SK-N-SH treated with all-trans-retinoic acid at 6 μM for 48 hours (cell line): ENCODE data around the gene CDK5RAP3.

Experiments used
- ATAC-seq: fragments of 200-7000 bp; cut with Tn5 transposase; 3 replicates; pipeline ENCODE4 v1.9.1; 2020; ENCODE audit warnings: mild to moderate bottlenecking, moderate library complexity
- ARNTL ChIP-seq: fragments of 450-650 bp; formaldehyde crosslinking; IDR thresholded peaks from 2 replicates; pipeline ENCODE4 v1.5.0; 2020; ENCODE audit warnings: low read depth, mild to moderate bottlenecking, moderate library complexity, borderline replicate concordance
- BACH2 ChIP-seq: fragments of 250-450 bp; sonication (Bioruptor Pico); IDR thresholded peaks from 2 replicates; pipeline ENCODE4 v1.9.0; 2021; ENCODE audit warnings: mild to moderate bottlenecking, borderline replicate concordance
- CSDC2 ChIP-seq: fragments of 250-450 bp; sonication (Bioruptor Pico); IDR thresholded peaks from 2 replicates; pipeline ENCODE4 v1.5.0; 2020; ENCODE audit warnings: mild to moderate bottlenecking, moderate library complexity
- CSRNP3 ChIP-seq: fragments of 250-450 bp; sonication (Bioruptor Pico); IDR thresholded peaks from 2 replicates; pipeline ENCODE4 v1.5.1; 2021; ENCODE audit warnings: mild to moderate bottlenecking, moderate library complexity
- ESRRG ChIP-seq: fragments of 250-450 bp; sonication (Bioruptor Pico); IDR thresholded peaks from 2 replicates; pipeline ENCODE4 v1.6.1; 2021; ENCODE audit warnings: mild to moderate bottlenecking
- GLIS3 ChIP-seq: fragments of 250-450 bp; sonication (Bioruptor Pico); IDR thresholded peaks from 2 replicates; pipeline ENCODE4 v1.5.0; 2020; ENCODE audit warnings: mild to moderate bottlenecking, moderate library complexity
- ISL1 ChIP-seq: fragments of 250-450 bp; sonication (Bioruptor Pico); IDR thresholded peaks from 2 replicates; pipeline ENCODE4 v2.1.2; 2022; ENCODE audit warnings: mild to moderate bottlenecking, moderate library complexity
- OSR1 ChIP-seq: fragments of 250-450 bp; sonication (Bioruptor Pico); IDR thresholded peaks from 2 replicates; pipeline ENCODE4 v1.8.0; 2022; ENCODE audit warnings: moderate library complexity, mild to moderate bottlenecking, inconsistent platforms
- PATZ1 ChIP-seq: fragments of 250-450 bp; sonication (Bioruptor Pico); IDR thresholded peaks from 2 replicates; pipeline ENCODE4 v1.8.0; 2020; ENCODE audit warnings: mild to moderate bottlenecking, moderate library complexity, borderline replicate concordance
- PPARA ChIP-seq: fragments of 250-450 bp; sonication (Bioruptor Pico); IDR thresholded peaks from 2 replicates; pipeline ENCODE4 v1.5.0; 2020; ENCODE audit warnings: mild to moderate bottlenecking, borderline replicate concordance
- RARB ChIP-seq: fragments of 250-450 bp; sonication (Bioruptor Pico); IDR thresholded peaks from 2 replicates; pipeline ENCODE4 v1.8.0; 2021; ENCODE audit warnings: mild to moderate bottlenecking, moderate library complexity
- SNAI2 ChIP-seq: fragments of 250-450 bp; sonication (Bioruptor Pico); IDR thresholded peaks from 2 replicates; pipeline ENCODE4 v1.5.0; 2020; ENCODE audit warnings: mild to moderate bottlenecking, moderate library complexity
- TCF4 ChIP-seq: fragments of 250-450 bp; sonication (Bioruptor Pico); IDR thresholded peaks from 2 replicates; pipeline ENCODE4 v1.8.0; 2021; ENCODE audit warnings: mild to moderate bottlenecking, moderate library complexity, borderline replicate concordance
- TOX ChIP-seq: fragments of 250-450 bp; sonication (Bioruptor Pico); IDR thresholded peaks from 2 replicates; pipeline ENCODE4 v1.8.0; 2021; ENCODE audit warnings: mild to moderate bottlenecking, moderate library complexity, borderline replicate concordance
- ZC3H10 ChIP-seq: fragments of 250-450 bp; sonication (Bioruptor Pico); IDR thresholded peaks from 2 replicates; pipeline ENCODE4 v1.5.1; 2021; ENCODE audit warnings: mild to moderate bottlenecking, moderate library complexity
- ZFP3 ChIP-seq: fragments of 250-450 bp; sonication (Bioruptor Pico); IDR thresholded peaks from 2 replicates; pipeline ENCODE4 v1.5.0; 2020; ENCODE audit warnings: mild to moderate bottlenecking, moderate library complexity
- ZFP30 ChIP-seq: fragments of 450-650 bp; formaldehyde crosslinking; IDR thresholded peaks from 2 replicates; pipeline ENCODE4 v1.5.0; 2022; ENCODE audit warnings: mild to moderate bottlenecking, moderate library complexity
- ZNF565 ChIP-seq: fragments of 450-650 bp; formaldehyde crosslinking; conservative IDR thresholded peaks from 2 replicates; pipeline ENCODE4 v1.5.0; 2020; ENCODE audit warnings: low read depth, mild to moderate bottlenecking, moderate library complexity
- ZNF70 ChIP-seq: fragments of 450-650 bp; formaldehyde crosslinking; IDR thresholded peaks from 2 replicates; pipeline ENCODE4 v1.5.0; 2020; ENCODE audit warnings: mild to moderate bottlenecking, moderate library complexity
- ZNF8 ChIP-seq: fragments of 450-650 bp; formaldehyde crosslinking; IDR thresholded peaks from 2 replicates; pipeline ENCODE4 v1.5.0; 2020; ENCODE audit warnings: mild to moderate bottlenecking, moderate library complexity
- TF ChIP-seq, protein P1 (sequence below): fragments of 250-450 bp; sonication (Bioruptor Pico); IDR thresholded peaks from 2 replicates; pipeline ENCODE4 v1.5.0; 2020; ENCODE audit warnings: mild to moderate bottlenecking, moderate library complexity
- TF ChIP-seq, protein P2 (sequence below): fragments of 250-450 bp; sonication (Bioruptor Pico); IDR thresholded peaks from 2 replicates; pipeline ENCODE4 v1.8.0; 2021; ENCODE audit warnings: low read depth, mild to moderate bottlenecking, moderate library complexity, borderline replicate concordance
- TF ChIP-seq, protein P3 (sequence below): fragments of 250-450 bp; sonication (Bioruptor Pico); IDR thresholded peaks from 2 replicates; pipeline ENCODE4 v1.5.1; 2020; ENCODE audit warnings: low read depth, mild to moderate bottlenecking, moderate library complexity

CDK5RAP3 gene

DNA sequence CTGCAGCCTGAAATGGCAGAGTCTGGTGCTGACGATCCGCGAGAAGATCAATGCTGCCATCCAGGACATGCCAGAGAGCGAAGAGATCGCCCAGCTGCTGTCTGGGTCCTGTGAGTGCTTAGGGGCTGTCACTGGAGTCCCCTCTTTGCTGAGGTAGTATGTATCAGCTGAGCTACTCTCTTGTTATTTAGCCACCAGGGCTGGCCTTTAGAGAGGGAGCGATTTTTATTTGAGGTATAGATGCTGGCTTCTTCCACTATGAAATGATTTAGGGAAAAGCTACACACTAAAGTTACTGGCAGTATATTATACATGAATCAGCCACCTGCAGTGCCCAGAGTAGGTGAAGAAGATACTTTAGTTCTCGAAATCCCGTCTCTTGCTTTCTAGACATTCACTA, 2.6 kb downstream of the CDK5RAP3 start:
- no peak for ATAC-seq
- TF ChIP-seq ZFP30, result no peak
- TF ChIP-seq TOX (CRISPR knock-in tag), result no peak
- no peak for TF ChIP-seq PATZ1
- TF ChIP-seq GLIS3, result no peak
- TF ChIP-seq ZNF8, result no peak
- no peak for TF ChIP-seq ESRRG
- TF ChIP-seq ZC3H10 (CRISPR knock-in tag), result no peak

DNA sequence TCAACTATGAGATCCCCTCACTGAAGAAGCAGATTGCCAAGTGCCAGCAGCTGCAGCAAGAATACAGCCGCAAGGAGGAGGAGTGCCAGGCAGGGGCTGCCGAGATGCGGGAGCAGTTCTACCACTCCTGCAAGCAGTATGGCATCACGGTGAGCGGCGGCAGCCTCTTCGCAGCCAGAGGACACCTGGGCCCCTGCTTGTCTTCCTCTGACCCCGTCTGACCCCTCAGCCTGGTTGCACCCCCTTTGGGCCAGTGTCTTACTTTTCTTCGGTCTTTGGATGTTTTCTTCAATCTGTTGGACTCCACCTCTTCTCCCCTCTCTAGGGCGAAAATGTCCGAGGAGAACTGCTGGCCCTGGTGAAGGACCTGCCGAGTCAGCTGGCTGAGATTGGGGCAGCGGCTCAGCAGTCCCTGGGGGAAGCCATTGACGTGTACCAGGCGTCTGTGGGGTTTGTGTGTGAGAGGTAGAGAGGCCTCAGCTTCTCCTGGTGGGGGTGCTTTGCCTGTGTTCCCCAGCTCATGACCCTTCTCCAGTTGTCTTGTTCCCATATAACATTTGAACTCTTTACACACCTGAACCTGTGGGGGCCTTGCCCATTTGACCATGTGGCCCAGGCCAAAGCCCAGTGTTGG, 4.4 kb downstream of the CDK5RAP3 start:
- no peak for ATAC-seq

GRCh38 chr17:47975823-47976205, 4.9 kb downstream of the CDK5RAP3 start:
- ATAC-seq, result no peak
- no peak for TF ChIP-seq CSRNP3 (CRISPR knock-in tag)
- TF ChIP-seq BACH2, result no peak
- TF ChIP-seq, protein P1, sequence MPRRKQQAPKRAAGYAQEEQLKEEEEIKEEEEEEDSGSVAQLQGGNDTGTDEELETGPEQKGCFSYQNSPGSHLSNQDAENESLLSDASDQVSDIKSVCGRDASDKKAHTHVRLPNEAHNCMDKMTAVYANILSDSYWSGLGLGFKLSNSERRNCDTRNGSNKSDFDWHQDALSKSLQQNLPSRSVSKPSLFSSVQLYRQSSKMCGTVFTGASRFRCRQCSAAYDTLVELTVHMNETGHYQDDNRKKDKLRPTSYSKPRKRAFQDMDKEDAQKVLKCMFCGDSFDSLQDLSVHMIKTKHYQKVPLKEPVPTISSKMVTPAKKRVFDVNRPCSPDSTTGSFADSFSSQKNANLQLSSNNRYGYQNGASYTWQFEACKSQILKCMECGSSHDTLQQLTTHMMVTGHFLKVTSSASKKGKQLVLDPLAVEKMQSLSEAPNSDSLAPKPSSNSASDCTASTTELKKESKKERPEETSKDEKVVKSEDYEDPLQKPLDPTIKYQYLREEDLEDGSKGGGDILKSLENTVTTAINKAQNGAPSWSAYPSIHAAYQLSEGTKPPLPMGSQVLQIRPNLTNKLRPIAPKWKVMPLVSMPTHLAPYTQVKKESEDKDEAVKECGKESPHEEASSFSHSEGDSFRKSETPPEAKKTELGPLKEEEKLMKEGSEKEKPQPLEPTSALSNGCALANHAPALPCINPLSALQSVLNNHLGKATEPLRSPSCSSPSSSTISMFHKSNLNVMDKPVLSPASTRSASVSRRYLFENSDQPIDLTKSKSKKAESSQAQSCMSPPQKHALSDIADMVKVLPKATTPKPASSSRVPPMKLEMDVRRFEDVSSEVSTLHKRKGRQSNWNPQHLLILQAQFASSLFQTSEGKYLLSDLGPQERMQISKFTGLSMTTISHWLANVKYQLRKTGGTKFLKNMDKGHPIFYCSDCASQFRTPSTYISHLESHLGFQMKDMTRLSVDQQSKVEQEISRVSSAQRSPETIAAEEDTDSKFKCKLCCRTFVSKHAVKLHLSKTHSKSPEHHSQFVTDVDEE, result no peak
- no peak for TF ChIP-seq ZNF565
- no peak for TF ChIP-seq SNAI2 (CRISPR knock-in tag)
- TF ChIP-seq PPARA (CRISPR knock-in tag), result no peak
- no peak for TF ChIP-seq ARNTL

More for the DNA sequence above, 4.4 kb downstream of the CDK5RAP3 start:
- TF ChIP-seq CSRNP3 (CRISPR knock-in tag), result no peak
- TF ChIP-seq ZFP30, result no peak
- no peak for TF ChIP-seq RARB (CRISPR knock-in tag)
- no peak for TF ChIP-seq ZNF565
- no peak for TF ChIP-seq SNAI2 (CRISPR knock-in tag)
- TF ChIP-seq ZC3H10 (CRISPR knock-in tag), result no peak
- TF ChIP-seq, protein P2, sequence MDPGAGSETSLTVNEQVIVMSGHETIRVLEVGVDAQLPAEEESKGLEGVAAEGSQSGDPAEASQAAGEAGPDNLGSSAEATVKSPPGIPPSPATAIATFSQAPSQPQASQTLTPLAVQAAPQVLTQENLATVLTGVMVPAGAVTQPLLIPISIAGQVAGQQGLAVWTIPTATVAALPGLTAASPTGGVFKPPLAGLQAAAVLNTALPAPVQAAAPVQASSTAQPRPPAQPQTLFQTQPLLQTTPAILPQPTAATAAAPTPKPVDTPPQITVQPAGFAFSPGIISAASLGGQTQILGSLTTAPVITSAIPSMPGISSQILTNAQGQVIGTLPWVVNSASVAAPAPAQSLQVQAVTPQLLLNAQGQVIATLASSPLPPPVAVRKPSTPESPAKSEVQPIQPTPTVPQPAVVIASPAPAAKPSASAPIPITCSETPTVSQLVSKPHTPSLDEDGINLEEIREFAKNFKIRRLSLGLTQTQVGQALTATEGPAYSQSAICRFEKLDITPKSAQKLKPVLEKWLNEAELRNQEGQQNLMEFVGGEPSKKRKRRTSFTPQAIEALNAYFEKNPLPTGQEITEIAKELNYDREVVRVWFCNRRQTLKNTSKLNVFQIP (CRISPR knock-in tag), result no peak
- TF ChIP-seq ISL1 (CRISPR knock-in tag), result no peak
- no peak for TF ChIP-seq ARNTL
- no peak for TF ChIP-seq CSDC2 (CRISPR knock-in tag)
- no peak for TF ChIP-seq ZNF8
- TF ChIP-seq GLIS3, result no peak
- TF ChIP-seq ESRRG, result no peak
- TF ChIP-seq ZFP3, result no peak
- TF ChIP-seq ZNF70 (CRISPR knock-in tag), result no peak
- no peak for TF ChIP-seq TCF4 (CRISPR knock-in tag)
- TF ChIP-seq, protein P3, sequence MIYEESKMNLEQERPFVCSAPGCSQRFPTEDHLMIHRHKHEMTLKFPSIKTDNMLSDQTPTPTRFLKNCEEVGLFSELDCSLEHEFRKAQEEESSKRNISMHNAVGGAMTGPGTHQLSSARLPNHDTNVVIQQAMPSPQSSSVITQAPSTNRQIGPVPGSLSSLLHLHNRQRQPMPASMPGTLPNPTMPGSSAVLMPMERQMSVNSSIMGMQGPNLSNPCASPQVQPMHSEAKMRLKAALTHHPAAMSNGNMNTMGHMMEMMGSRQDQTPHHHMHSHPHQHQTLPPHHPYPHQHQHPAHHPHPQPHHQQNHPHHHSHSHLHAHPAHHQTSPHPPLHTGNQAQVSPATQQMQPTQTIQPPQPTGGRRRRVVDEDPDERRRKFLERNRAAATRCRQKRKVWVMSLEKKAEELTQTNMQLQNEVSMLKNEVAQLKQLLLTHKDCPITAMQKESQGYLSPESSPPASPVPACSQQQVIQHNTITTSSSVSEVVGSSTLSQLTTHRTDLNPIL (CRISPR knock-in tag), result no peak
- TF ChIP-seq, protein P1, result no peak
- TF ChIP-seq TOX (CRISPR knock-in tag), result no peak
- no peak for TF ChIP-seq OSR1 (CRISPR knock-in tag)
- TF ChIP-seq, all 23 proteins: peak for 0
